ENCODE measurements around the gene ARHGEF33.

- TF ChIP-seq POLR2AphosphoS5 (IDR thresholded peaks at IDR 0.05; ENCODE audit: low read depth, low read length) (no peak), SP1 (IDR thresholded peaks at IDR 0.05; ENCODE audit: low read depth, low read length) (no peak), SUZ12 (IDR thresholded peaks at IDR 0.05; ENCODE audit: low read length) (no peak), EZH2 (IDR thresholded peaks at IDR 0.05; ENCODE audit: low read depth, low read length, severe bottlenecking) (no peak), TAF1 (IDR thresholded peaks at IDR 0.05; ENCODE audit: low read depth, low read length) (no peak), CTCF (IDR thresholded peaks at IDR 0.05; ENCODE audit: control extremely low read depth in 1 of 3, insufficient read depth in 1 of 3, low read depth in 1 of 3, low read length in 3 of 3) (no peak)
Observed at GRCh38 chr2:38907242-38907641, 17.6 kb downstream of the ARHGEF33 start.
